Neural progenitor cell (in vitro differentiated cells): ENCODE results near the gene LMTK2.

Source experiments
- EZH2phosphoT487 ChIP-seq: fragments of 200-600 bp; sonication (generic); IDR thresholded peaks from 2 replicates; pipeline ENCODE4 v1.6.1; 2017; ENCODE audit warnings: antibody characterized with exemption
- TF ChIP-seq, protein P1 (sequence below): fragments of 200-600 bp; sonication (generic); IDR thresholded peaks from 2 replicates; pipeline ENCODE4 v1.5.1; 2017; ENCODE audit warnings: antibody characterized with exemption, mild to moderate bottlenecking

GRCh38 chr7:98058186-98058585 is 48.5 kb upstream of the LMTK2 start:
- TF ChIP-seq, protein P1, sequence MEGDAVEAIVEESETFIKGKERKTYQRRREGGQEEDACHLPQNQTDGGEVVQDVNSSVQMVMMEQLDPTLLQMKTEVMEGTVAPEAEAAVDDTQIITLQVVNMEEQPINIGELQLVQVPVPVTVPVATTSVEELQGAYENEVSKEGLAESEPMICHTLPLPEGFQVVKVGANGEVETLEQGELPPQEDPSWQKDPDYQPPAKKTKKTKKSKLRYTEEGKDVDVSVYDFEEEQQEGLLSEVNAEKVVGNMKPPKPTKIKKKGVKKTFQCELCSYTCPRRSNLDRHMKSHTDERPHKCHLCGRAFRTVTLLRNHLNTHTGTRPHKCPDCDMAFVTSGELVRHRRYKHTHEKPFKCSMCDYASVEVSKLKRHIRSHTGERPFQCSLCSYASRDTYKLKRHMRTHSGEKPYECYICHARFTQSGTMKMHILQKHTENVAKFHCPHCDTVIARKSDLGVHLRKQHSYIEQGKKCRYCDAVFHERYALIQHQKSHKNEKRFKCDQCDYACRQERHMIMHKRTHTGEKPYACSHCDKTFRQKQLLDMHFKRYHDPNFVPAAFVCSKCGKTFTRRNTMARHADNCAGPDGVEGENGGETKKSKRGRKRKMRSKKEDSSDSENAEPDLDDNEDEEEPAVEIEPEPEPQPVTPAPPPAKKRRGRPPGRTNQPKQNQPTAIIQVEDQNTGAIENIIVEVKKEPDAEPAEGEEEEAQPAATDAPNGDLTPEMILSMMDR = no peak
- TF ChIP-seq EZH2phosphoT487 = no peak
